CD4-positive, alpha-beta T cell treated with Interleukin-21 for 1 hour (primary cell): ENCODE results near the gene VPS8.

Experiments
- DNase-seq: peaks from one replicate; pipeline ENCODE4 v3.0.0-alpha.2; 2020

Gene VPS8, protein sequence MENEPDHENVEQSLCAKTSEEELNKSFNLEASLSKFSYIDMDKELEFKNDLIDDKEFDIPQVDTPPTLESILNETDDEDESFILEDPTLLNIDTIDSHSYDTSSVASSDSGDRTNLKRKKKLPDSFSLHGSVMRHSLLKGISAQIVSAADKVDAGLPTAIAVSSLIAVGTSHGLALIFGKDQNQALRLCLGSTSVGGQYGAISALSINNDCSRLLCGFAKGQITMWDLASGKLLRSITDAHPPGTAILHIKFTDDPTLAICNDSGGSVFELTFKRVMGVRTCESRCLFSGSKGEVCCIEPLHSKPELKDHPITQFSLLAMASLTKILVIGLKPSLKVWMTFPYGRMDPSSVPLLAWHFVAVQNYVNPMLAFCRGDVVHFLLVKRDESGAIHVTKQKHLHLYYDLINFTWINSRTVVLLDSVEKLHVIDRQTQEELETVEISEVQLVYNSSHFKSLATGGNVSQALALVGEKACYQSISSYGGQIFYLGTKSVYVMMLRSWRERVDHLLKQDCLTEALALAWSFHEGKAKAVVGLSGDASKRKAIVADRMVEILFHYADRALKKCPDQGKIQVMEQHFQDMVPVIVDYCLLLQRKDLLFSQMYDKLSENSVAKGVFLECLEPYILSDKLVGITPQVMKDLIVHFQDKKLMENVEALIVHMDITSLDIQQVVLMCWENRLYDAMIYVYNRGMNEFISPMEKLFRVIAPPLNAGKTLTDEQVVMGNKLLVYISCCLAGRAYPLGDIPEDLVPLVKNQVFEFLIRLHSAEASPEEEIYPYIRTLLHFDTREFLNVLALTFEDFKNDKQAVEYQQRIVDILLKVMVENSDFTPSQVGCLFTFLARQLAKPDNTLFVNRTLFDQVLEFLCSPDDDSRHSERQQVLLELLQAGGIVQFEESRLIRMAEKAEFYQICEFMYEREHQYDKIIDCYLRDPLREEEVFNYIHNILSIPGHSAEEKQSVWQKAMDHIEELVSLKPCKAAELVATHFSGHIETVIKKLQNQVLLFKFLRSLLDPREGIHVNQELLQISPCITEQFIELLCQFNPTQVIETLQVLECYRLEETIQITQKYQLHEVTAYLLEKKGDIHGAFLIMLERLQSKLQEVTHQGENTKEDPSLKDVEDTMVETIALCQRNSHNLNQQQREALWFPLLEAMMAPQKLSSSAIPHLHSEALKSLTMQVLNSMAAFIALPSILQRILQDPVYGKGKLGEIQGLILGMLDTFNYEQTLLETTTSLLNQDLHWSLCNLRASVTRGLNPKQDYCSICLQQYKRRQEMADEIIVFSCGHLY (N-terminal part only)

DNA sequence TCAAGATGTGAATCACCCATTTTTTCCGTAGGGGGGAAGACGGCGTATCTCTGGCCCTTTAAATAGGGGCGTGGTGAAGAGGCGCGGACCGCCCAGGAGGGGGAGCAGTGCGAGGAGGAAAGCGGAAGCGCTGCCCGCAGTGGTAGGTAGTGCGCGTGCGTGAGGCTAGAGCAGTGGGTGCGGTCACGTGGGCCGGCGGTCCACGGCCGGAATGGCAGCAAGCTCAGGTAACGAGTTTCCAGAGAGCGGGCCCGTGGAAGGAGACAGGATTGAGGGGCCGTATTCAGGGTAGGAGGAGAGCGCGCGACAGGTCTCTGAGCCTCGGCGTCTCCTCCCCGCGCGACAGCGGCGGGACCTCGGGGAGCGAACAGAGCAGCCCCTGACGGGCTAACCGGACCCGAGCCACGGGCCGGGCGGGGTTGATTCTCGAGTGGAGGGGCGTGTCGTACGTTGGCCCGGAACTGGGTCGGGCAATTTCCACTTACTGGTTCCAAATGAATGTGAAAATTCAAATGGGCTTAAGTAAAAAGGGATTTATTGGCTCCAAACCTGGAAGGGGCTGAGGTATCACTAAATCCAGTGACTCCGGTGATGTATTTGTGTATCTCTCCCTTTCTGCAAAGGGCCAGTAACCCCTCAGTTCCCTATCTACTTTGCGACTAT, at the start of gene VPS8:
Gene VPS8, plus strand, starts transcription at position 168 of the 663 bp plus-strand sequence. CDS start 12,467 bp downstream, outside the sequence.
- DNase-seq: peak; percentile 96

DNA sequence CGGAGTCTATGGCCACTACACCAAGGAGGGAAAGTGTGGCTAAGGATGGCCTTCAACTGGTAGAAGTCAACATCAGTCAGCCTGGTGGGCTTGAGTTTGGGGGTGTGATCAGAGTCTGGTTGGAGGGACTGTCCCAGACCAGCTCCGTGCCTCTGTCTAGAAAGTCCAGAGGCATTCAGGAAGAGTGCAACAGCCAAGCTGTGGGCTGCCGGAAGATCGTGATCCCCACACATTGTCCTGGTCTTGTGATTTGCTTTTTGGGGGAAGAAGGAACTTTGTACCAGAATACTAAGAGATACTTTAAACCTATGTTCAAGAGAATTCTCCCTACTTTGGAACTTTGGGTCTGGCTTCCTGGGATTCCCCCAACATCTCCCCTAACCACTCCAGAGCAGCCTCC, 47.8 kb upstream of the VPS8 start:
- no peak for DNase-seq

- DNase-seq: no peak
Observed at GRCh38 chr3:184765047-184765729, 46.8 kb upstream of the VPS8 start.

DNA sequence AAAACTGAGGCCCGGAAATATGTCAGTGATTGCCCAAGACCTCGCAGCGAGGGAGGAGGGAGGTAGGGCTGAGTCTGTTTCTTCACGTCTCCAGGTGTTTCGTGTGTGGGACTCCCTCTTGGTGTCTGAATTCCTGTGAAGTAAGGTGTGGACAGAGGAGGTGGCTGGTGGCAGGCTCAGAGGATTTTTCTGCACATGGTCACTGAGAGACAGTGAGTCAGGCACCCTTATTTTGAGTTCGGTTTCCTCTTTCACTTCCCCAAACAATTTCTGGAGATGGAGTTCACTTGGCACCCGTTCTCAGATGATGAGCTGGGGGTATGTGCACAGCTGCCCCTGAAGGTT, 46.3 kb upstream of the VPS8 start:
- no peak for DNase-seq

DNA sequence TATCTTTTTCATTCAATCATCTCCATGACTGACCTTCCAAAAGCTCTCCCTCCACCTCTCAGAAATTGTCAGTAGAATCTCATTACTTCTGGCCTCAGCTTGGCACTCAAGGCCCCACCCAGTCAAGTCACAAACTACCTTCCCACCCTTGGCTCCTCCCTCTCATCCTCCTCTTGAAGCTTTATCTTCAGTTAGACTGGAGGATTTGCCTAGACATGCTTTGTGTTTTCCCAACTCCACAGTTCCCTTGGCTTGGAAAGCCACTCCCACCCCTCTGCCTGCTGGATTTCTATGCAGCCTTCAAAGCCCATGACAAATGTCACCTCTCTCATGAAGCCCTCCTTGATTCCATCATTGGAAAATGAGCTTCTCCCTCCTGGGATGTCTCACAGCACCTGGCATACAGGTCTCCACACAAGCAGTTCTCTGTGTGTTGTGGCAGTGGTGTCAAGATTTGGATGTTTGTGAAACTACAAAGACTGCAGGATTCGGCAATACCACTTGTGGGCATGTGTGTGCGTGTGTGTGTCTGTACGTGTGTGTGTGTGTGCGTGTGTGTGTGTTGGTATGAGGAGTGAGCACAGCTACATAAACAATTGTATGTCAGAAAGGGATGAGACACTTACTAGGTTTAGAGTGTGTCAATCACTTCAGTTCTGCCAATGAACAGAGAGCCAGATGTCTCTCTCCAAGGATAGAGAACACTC, 45.3 kb upstream of the VPS8 start:
- no peak for DNase-seq

- DNase-seq: no peak
Observed at GRCh38 chr3:184767377-184767776, 44.6 kb upstream of the VPS8 start.

GRCh38 chr3:184769382-184770170, 42.4 kb upstream of the VPS8 start:
- no peak for DNase-seq

- DNase-seq: no peak
Observed at GRCh38 chr3:184770541-184770940, 41.4 kb upstream of the VPS8 start.

- DNase-seq: no peak
Observed at GRCh38 chr3:184771301-184772127, 40.5 kb upstream of the VPS8 start.

DNA sequence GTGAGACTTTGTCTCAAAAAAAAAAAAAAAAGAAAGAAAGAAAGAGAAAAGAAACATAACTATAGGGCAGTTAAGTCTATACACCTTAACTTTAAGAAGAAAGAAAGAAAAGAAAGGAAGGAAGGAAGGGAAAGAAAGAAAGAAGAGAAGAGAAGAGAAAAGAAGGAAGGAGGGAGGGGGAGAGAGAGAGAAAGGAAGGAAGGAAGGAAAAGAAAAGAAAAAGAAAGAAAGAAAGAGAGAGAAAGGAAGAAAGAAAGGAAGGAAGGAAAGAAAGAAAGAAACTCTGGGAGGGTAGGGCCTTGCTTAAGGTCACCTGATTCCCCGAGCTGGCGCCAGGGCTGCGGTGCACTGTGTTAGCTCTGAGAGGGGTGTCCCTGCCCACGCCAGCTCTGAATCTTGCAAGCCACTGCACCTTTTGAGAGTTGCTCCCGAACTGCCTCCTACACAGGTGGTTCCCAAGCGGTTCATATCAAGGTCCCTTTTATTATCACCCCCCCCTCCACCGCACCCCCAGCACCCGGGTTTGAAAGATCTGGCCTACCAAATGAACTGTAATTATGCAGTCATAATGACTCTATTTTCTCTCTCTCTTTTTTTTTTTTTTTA, 39.2 kb upstream of the VPS8 start:
- no peak for DNase-seq

GRCh38 chr3:184773283-184774186, 38.4 kb upstream of the VPS8 start:
- DNase-seq: no peak

- DNase-seq: no peak
Observed at GRCh38 chr3:184776916-184777315, 35.0 kb upstream of the VPS8 start.

GRCh38 chr3:184777566-184778356, 34.2 kb upstream of the VPS8 start:
- peak; percentile 85 for DNase-seq

- DNase-seq: no peak
Observed at GRCh38 chr3:184778426-184779332, 33.3 kb upstream of the VPS8 start.

- no peak for DNase-seq
Observed at GRCh38 chr3:184780981-184781515, 30.9 kb upstream of the VPS8 start.

GRCh38 chr3:184781801-184782200, 30.2 kb upstream of the VPS8 start:
- no peak for DNase-seq
